ENCODE results near the gene WDR49.

Gene WDR49

DNA sequence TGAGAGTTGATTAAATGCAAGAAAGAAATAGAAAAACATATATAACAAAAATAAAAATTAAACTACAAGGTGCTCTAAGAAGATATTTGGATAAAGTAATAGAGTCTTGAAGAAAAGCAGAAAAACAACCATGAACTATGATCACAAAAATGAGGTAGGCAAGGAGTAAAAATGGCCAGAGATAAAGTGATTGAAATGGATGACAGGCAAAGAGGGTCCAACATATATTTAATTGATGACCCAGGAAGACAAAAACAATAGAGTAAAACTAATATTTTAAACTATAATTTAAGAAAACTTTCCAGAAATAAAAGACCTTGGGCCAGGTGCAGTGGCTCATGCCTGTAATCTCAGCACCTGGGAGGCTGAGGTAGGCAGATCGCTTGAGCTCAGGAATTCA is 22.1 kb upstream of the WDR49 start:
- TF ChIP-seq, protein P1, sequence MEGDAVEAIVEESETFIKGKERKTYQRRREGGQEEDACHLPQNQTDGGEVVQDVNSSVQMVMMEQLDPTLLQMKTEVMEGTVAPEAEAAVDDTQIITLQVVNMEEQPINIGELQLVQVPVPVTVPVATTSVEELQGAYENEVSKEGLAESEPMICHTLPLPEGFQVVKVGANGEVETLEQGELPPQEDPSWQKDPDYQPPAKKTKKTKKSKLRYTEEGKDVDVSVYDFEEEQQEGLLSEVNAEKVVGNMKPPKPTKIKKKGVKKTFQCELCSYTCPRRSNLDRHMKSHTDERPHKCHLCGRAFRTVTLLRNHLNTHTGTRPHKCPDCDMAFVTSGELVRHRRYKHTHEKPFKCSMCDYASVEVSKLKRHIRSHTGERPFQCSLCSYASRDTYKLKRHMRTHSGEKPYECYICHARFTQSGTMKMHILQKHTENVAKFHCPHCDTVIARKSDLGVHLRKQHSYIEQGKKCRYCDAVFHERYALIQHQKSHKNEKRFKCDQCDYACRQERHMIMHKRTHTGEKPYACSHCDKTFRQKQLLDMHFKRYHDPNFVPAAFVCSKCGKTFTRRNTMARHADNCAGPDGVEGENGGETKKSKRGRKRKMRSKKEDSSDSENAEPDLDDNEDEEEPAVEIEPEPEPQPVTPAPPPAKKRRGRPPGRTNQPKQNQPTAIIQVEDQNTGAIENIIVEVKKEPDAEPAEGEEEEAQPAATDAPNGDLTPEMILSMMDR (IDR thresholded peaks at IDR 0.05; ENCODE audit: insufficient read depth, low read depth, low read length, missing control alignments), result no peak
- DNase-seq (ENCODE audit: low read depth), result no peak

DNA sequence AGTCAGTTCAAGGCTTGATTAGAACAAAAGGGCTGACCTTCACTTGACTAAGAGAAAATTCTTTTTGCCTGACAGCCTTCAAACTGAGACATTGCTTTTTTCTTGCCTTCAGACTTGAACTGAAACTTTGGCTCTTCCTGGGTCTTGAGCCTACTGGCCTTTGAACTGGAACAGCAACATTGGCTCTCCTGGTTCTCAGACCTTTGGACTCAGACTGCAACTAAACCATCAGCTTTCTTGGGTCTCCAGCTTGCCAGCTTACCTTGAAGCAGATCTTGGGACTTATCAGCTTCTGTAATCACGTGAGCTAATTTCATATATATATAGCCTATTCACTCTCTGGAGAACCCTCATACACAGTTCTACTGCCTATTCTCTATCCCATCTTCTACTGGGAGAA is 19.5 kb upstream of the WDR49 start:
- TF ChIP-seq, protein P1 (IDR thresholded peaks at IDR 0.05; ENCODE audit: insufficient read depth, low read depth, low read length, missing control alignments), result no peak
- H3K4me3 ChIP-seq (ENCODE audit: low read length), result no peak overlapping the region
- no peak for DNase-seq (ENCODE audit: low read depth)

More for the DNA sequence above, 22.1 kb upstream of the WDR49 start:
- H3K4me3 ChIP-seq (ENCODE audit: low read length), result no peak overlapping the region

DNA sequence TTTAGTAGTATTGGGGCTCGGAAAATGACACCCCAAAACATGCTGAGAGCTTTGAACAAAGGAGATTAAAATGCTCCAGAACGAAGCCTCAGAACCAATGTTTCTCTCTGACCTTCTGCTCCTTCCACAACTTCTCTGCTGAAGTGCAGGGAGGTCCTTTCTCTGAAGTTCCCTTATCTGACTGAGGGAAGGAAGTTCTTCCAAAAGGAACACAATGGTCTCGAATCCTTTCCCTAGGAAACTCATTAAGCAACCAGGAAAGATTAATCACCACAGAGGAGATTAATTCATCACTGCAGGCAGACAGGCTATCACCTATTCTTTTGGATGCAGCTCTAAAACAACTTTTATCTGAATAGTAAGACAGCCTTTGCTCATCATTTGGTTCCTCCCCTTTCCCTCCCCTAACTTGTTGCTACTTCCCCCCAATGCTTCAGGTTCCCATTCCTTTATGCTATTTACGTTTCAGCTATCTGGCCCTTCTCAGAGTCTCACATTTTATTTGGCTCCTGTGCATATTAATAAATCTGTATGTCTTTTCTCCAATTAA is 18.2 kb upstream of the WDR49 start:
- no peak for DNase-seq (ENCODE audit: low read depth)
- no peak overlapping the region for H3K4me3 ChIP-seq (ENCODE audit: low read length)
- TF ChIP-seq, protein P1 (IDR thresholded peaks at IDR 0.05; ENCODE audit: insufficient read depth, low read depth, low read length, missing control alignments), result no peak

DNA sequence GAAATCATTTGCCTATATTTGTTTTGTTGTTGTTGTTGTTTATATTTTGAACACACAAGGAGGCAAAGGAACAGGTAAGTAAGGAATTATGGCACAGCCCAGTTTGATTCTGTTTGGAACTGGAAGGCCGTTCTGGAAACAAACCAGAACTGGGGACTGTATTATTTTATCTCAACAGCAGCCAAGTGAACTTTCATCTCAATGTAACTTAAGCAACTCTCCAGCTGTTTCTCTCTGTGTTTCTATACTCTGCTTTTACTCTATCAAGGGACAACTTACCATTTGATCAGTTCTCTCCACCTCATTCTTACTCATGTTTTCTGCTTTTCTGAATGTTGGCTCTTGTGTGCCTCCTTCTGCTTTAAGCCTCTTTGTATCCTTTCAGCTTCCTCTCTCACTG is 16.0 kb upstream of the WDR49 start:
- TF ChIP-seq, protein P1 (IDR thresholded peaks at IDR 0.05; ENCODE audit: insufficient read depth, low read depth, low read length, missing control alignments), result no peak

DNA sequence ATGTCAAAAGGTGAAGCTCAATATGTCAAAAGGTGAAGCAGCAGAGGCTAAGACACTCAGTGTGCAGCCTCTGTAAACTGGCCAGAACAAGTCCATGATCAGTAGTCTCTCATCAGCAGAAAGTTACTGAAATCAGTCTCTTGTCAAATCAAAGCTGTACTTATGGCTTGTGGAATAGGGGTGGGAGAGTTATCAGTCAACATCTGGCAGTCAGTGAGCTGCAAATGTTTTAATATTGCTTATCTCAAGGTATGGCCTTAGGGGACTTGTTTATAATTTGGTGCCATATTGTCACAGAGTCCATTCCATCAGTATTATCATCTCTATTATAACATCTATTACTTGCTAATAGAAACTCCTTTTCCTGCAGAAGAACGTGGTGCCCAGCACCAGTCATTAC is 14.9 kb upstream of the WDR49 start:
- no peak for DNase-seq (ENCODE audit: low read depth)
- TF ChIP-seq, protein P1 (IDR thresholded peaks at IDR 0.05; ENCODE audit: insufficient read depth, low read depth, low read length, missing control alignments), result no peak
- H3K4me3 ChIP-seq (ENCODE audit: low read length), result no peak overlapping the region

More for the DNA sequence above, 16.0 kb upstream of the WDR49 start:
- no peak for DNase-seq (ENCODE audit: low read depth)
- H3K4me3 ChIP-seq (ENCODE audit: low read length), result no peak overlapping the region

DNA sequence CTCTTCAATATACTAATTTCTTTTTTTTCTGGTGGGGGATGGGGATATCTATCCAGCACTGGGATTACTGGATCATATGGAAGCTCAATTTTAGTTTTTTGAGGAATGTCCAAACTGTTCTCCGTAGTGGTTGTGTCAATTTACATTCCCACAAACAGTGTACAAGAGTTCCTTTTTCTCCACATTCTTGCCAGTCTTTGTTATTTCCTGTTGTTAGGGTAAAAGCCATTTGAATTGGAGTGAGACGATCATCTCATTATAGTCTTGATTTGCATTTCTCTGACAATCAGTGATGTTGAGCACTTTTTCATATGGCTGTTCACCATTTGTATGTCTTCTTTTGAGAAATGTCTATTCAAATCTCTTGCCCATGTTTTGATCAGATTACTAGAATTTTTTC is 12.8 kb upstream of the WDR49 start:
- H3K4me3 ChIP-seq (ENCODE audit: low read length), result no peak overlapping the region
- DNase-seq (ENCODE audit: low read depth), result no peak
- TF ChIP-seq, protein P1 (IDR thresholded peaks at IDR 0.05; ENCODE audit: insufficient read depth, low read depth, low read length, missing control alignments), result no peak

DNA sequence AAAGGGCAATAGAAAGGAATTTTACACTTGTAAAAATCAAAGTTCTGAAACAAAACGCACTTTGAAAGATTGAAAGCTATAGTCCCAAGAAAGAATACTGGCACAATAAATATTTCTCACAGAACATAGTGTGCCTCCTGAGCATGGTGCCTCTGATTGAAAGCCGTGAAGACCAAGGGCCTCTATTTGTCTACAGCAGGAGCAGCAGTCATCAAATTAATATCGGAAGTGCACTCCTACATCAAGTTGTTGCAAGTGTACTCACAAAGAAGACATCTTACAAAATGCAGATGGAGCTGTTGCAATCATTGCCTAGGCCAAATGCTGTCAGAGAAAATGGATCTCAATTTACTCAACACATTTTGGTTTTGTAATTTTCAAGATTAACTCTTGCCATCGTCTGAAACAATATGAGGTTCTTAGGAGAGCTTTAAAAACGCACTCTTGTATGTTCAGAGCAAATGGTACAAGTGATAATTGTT is 9.2 kb upstream of the WDR49 start:
- TF ChIP-seq, protein P1 (IDR thresholded peaks at IDR 0.05; ENCODE audit: insufficient read depth, low read depth, low read length, missing control alignments), result no peak
- no peak overlapping the region for H3K4me3 ChIP-seq (ENCODE audit: low read length)
- DNase-seq (ENCODE audit: low read depth), result no peak

Measured in epithelial cell of esophagus (primary cell).